Mesendoderm (in vitro differentiated cells): ENCODE results near the gene DIPK1C.

Experiments
- DNase-seq: peaks from one replicate; pipeline ENCODE4 v3.0.0; 2013
- H2AK5ac ChIP-seq: 2 replicates; pipeline ENCODE4 v1.6.1; 2013; ENCODE audit warnings: low read length, inconsistent platforms
- H2BK120ac ChIP-seq: 2 replicates; pipeline ENCODE4 v1.6.1; 2013; ENCODE audit warnings: low read depth, mild to moderate bottlenecking, low read length, moderate library complexity, mixed read lengths
- H2BK15ac ChIP-seq: replicated peaks from 2 replicates; pipeline ENCODE4 v1.6.1; 2013; ENCODE audit warnings: low read depth, mild to moderate bottlenecking, moderate library complexity
- H2BK5ac ChIP-seq: 2 replicates; pipeline ENCODE4 v1.6.1; 2013; ENCODE audit warnings: low read length, inconsistent platforms
- H3K18ac ChIP-seq: 2 replicates; pipeline ENCODE4 v1.6.1; 2013; ENCODE audit warnings: mild to moderate bottlenecking, low read length, mixed read lengths
- H3K23ac ChIP-seq: one replicate; pipeline ENCODE4 v1.6.1; 2013; ENCODE audit warnings: low read length
- H3K27ac ChIP-seq: 2 replicates; pipeline ENCODE4 v1.5.1; 2013; ENCODE audit warnings: low read depth, mild to moderate bottlenecking, inconsistent platforms, low read length, moderate library complexity
- H3K27me3 ChIP-seq: 2 replicates; pipeline ENCODE4 v1.6.1; 2013; ENCODE audit warnings: low read length, control low read depth, mild to moderate bottlenecking, inconsistent platforms; ENCODE audit not compliant: insufficient read depth, poor library complexity
- H3K36me3 ChIP-seq: 2 replicates; pipeline ENCODE4 v1.6.1; 2013; ENCODE audit warnings: low read length, inconsistent platforms; ENCODE audit not compliant: control insufficient read depth, insufficient read depth
- H3K4ac ChIP-seq: one replicate; pipeline ENCODE4 v1.6.1; 2013; ENCODE audit warnings: low read depth, mild to moderate bottlenecking, low read length, moderate library complexity
- H3K4me1 ChIP-seq: 2 replicates; pipeline ENCODE4 v1.6.1; 2013; ENCODE audit warnings: low read depth, low read length, inconsistent platforms; ENCODE audit not compliant: control insufficient read depth
- H3K4me2 ChIP-seq: 2 replicates; pipeline ENCODE4 v1.6.1; 2013; ENCODE audit warnings: low read length
- H3K4me3 ChIP-seq: 2 replicates; pipeline ENCODE4 v1.5.1; 2013; ENCODE audit warnings: mild to moderate bottlenecking, low read length
- H3K56ac ChIP-seq: one replicate; pipeline ENCODE4 v1.6.1; 2013; ENCODE audit warnings: low read length
- H3K79me1 ChIP-seq: 2 replicates; pipeline ENCODE4 v1.6.1; 2013; ENCODE audit warnings: low read length, inconsistent platforms
- H3K79me2 ChIP-seq: 2 replicates; pipeline ENCODE4 v1.6.1; 2013; ENCODE audit warnings: mild to moderate bottlenecking, low read length; ENCODE audit not compliant: control insufficient read depth, insufficient read depth
- H3K9ac ChIP-seq: 2 replicates; pipeline ENCODE4 v1.6.1; 2013; ENCODE audit warnings: low read length, inconsistent platforms
- H4K5ac ChIP-seq: one replicate; pipeline ENCODE4 v1.6.1; 2013; ENCODE audit warnings: low read length
- H4K8ac ChIP-seq: one replicate; pipeline ENCODE4 v1.6.1; 2013; ENCODE audit warnings: low read depth, mild to moderate bottlenecking, control low read depth, low read length, moderate library complexity
- WGBS: extraction: QIAGEN DNeasy Blood & Tissue Kit; methylation state at CpG from one replicate; pipeline ENCODE4 v1.1.7; 2013; ENCODE audit warnings: low lambda C conversion rate, missing lambda C conversion rate; ENCODE audit not compliant: insufficient coverage; ENCODE audit errors: extremely low coverage; 5-methylcytosine and 5-hydroxymethylcytosine counted together

DIPK1C gene

DNA sequence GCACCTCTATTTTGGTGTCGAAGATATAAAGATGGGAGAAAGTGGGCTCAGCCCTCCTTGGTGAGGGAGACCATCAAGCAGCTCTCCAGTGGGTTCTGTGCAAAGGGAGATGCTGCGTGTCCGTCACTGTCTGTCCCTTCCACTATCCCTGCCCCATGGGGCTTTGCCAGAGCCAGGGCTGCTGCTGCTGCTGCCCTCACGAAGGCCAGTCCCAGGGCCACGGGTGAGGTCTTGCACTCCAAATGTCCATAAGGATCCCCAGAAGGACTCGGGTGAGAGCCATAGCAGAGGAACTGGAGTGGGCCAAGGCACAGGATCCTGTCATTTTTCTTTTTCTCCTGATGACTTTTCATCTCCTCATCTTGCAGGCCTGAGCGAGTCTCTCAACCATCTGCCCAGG, 3.7 kb upstream of the DIPK1C start:
- no peaks in the 10 kb centered on the region for H3K79me2 ChIP-seq
- no peak overlapping the region for H2AK5ac ChIP-seq
- H3K56ac ChIP-seq, result no peak overlapping the region
- no peak overlapping the region for H3K4me2 ChIP-seq
- no peaks in the 10 kb centered on the region for H3K79me1 ChIP-seq
- no peak for DNase-seq
- H3K4me1 ChIP-seq, result no peaks in the 10 kb centered on the region
- no peak overlapping the region for H4K8ac ChIP-seq
- H3K36me3 ChIP-seq, result no peaks in the 10 kb centered on the region
- H4K5ac ChIP-seq, result no peak overlapping the region
- H3K27ac ChIP-seq, result no peak overlapping the region
- no peak overlapping the region for H2BK15ac ChIP-seq
- H2BK120ac ChIP-seq, result no peak overlapping the region
- WGBS, result no CpG with 5 or more reads among the region's 7 CpGs
- no peak overlapping the region for H3K4me3 ChIP-seq
- no peak overlapping the region for H3K23ac ChIP-seq
- no peak overlapping the region for H3K4ac ChIP-seq
- H3K18ac ChIP-seq, result no peak overlapping the region
- peaks cover 22% of the 10 kb centered on the region for H3K27me3 ChIP-seq
- no peak overlapping the region for H2BK5ac ChIP-seq
- no peak overlapping the region for H3K9ac ChIP-seq

DNA sequence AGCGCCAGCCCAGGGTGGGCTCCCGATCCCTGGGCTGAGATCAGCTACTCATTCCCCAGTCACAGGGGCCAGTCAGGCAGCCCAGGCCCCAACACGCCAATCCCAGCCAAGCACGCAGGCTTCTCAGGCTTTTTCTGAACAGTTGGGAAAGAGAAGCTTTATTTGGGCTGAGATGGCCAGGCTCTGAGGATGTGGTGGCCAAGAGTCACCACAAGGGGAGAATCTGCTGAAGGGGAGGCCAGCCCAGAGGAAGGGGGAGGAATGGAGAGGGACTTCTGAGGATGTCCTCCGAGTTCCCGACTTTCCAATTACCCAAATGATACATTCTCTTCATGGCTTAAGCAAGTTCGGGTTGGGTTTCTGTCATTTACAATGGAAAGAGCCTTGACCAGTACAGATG, 2.8 kb upstream of the DIPK1C start:
- H3K4me3 ChIP-seq, result no peak overlapping the region
- H3K9ac ChIP-seq, result no peak overlapping the region
- H3K36me3 ChIP-seq, result no peaks in the 10 kb centered on the region
- no peaks in the 10 kb centered on the region for H3K4me1 ChIP-seq
- peaks cover 22% of the 10 kb centered on the region for H3K27me3 ChIP-seq
- H3K4ac ChIP-seq, result no peak overlapping the region
- DNase-seq, result peak; percentile 79
- H3K18ac ChIP-seq, result no peak overlapping the region
- no peak overlapping the region for H3K23ac ChIP-seq
- H2BK120ac ChIP-seq, result no peak overlapping the region
- no peak overlapping the region for H4K5ac ChIP-seq
- no peak overlapping the region for H4K8ac ChIP-seq
- no peak overlapping the region for H3K27ac ChIP-seq
- H3K4me2 ChIP-seq, result no peak overlapping the region
- H2BK5ac ChIP-seq, result no peak overlapping the region
- no peak overlapping the region for H2BK15ac ChIP-seq
- no CpG with 5 or more reads among the region's 7 CpGs for WGBS
- no peaks in the 10 kb centered on the region for H3K79me1 ChIP-seq
- no peaks in the 10 kb centered on the region for H3K79me2 ChIP-seq
- H3K56ac ChIP-seq, result no peak overlapping the region
- H2AK5ac ChIP-seq, result no peak overlapping the region

DNA sequence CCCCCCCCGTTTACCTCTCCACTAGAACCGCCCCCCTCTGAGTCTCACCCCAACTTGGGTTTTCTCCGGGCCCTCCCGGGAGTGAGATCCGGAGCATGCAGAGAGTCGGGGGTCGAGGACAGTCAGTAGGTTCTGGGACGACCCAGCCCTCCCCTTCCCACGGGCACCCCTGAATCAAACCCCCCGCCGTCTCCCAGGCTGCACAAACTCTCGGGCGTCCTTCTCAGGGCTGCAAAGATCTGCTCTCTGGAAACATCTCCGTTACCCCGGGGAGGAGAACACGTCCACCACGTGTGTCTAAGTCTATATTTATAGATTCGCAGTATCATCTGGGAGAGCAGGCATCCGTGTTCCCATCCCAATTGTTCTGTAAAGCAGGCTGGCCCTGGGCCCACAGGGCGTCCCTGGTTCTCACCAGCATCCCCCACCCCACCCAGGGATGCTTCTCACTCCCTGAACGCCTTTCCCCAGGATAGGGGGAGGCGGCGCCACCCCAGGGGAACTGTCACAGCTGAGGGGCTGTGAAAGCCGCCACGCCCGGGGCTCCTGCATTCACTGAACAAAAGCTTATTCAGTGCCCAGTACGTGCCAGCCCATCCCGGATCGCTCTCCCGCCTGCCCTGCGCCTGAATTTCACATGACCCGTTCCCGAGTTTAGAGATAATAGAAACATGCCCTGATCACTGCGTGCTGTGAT, 765 bp upstream of the DIPK1C start:
- Histone ChIP-seq H3K4me3 (no peak overlapping the region), H3K4ac (no peak overlapping the region), H4K8ac (no peak overlapping the region), H4K5ac (no peak overlapping the region), H3K27me3 (peaks cover 22% of the 10 kb centered on the region), H3K79me1 (no peaks in the 10 kb centered on the region), H2BK120ac (no peak overlapping the region), H3K79me2 (no peaks in the 10 kb centered on the region), H2BK15ac (no peak overlapping the region), H3K27ac (no peak overlapping the region), H3K4me2 (no peak overlapping the region), H2BK5ac (no peak overlapping the region), H3K56ac (no peak overlapping the region), H3K23ac (no peak overlapping the region), H3K18ac (no peak overlapping the region), H2AK5ac (no peak overlapping the region), H3K36me3 (no peaks in the 10 kb centered on the region), H3K9ac (no peak overlapping the region), H3K4me1 (no peaks in the 10 kb centered on the region)
- DNase-seq, result no peak
- WGBS, result no CpG with 5 or more reads among the region's 34 CpGs

DNA sequence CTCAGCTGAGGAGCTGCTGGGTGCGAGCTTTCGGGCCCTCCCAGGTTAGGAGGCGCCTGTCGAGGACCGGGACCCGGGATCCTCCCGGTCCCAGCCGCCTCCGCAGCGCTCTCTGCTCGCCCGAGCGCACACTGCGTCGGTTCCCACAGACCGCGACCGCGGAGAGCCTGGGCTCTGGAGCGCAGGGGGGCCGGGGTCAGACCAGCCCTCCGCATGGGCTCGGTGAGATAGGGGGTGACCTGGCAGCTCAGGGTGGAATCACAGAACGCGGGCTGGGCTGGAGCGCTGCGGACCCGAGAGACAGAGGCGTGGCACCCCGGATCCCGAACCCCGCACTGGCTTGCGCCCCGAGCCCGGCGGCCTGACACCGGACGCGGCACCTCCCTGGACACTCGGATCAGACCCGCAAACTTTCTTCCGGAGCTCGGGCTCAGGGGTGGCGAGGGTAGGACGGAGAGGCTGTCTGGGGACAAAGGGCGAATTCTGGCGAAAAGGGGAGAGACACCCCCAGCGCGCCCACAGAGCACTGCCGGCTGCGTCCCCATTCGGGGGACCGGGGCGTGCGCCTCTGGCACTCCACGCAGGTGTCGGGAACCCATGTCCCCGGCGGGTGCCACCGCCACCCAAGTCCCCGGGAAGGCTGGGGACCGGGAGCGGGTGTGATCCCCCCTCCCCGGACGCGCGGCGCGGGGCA, 612 bp downstream of the DIPK1C start:
- Histone ChIP-seq H3K36me3 (no peaks in the 10 kb centered on the region), H3K23ac (no peak overlapping the region), H4K8ac (no peak overlapping the region), H3K4me1 (no peaks in the 10 kb centered on the region), H3K18ac (no peak overlapping the region), H2BK120ac (no peak overlapping the region), H3K79me1 (no peaks in the 10 kb centered on the region), H3K9ac (peak overlapping the region; percentile 41), H3K4me2 (peak overlapping the region; percentile 23), H3K56ac (no peak overlapping the region), H2BK15ac (no peak overlapping the region), H3K27me3 (peaks cover 22% of the 10 kb centered on the region), H3K4ac (no peak overlapping the region), H4K5ac (no peak overlapping the region), H2BK5ac (no peak overlapping the region), H3K4me3 (peak overlapping the region; percentile 17), H3K27ac (no peak overlapping the region), H2AK5ac (no peak overlapping the region), H3K79me2 (no peaks in the 10 kb centered on the region)
- WGBS, result no CpG with 5 or more reads among the region's 69 CpGs
- peak; percentile 17 for DNase-seq

DNA sequence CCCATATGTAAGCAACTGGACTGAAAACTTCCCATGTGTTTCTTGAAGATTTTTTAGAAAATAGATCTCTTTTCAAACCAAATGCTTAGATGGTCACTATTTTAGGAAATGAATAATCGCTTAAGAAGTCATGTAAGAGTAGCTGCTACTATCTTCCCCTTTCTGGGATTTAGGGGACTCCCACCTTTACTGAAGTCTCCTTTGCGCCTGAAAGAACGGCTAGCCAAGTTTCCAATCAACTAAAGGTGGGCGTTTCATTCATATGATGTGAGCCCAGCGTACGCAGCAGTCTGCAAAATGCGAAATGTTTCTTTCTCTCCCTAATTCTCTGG, 1.1 kb downstream of the DIPK1C start:
- no peak for DNase-seq
- H3K79me1 ChIP-seq, result no peaks in the 10 kb centered on the region

More for the DNA sequence above, 1.1 kb downstream of the DIPK1C start:
- no peak overlapping the region for H2AK5ac ChIP-seq
- no peak overlapping the region for H3K27ac ChIP-seq
- no peaks in the 10 kb centered on the region for H3K36me3 ChIP-seq
- no peak overlapping the region for H3K18ac ChIP-seq
- peaks cover 22% of the 10 kb centered on the region for H3K27me3 ChIP-seq
- no peak overlapping the region for H3K56ac ChIP-seq
- peak overlapping the region; percentile 23 for H3K4me2 ChIP-seq
- H2BK120ac ChIP-seq, result no peak overlapping the region
- no peak overlapping the region for H4K5ac ChIP-seq
- no peak overlapping the region for H3K4ac ChIP-seq
- H4K8ac ChIP-seq, result no peak overlapping the region
- H3K79me2 ChIP-seq, result no peaks in the 10 kb centered on the region
- no peaks in the 10 kb centered on the region for H3K4me1 ChIP-seq
- no peak overlapping the region for H2BK15ac ChIP-seq
- no CpG with 5 or more reads among the region's 7 CpGs for WGBS
- no peak overlapping the region for H3K23ac ChIP-seq
- no peak overlapping the region for H3K4me3 ChIP-seq
- no peak overlapping the region for H2BK5ac ChIP-seq
- no peak overlapping the region for H3K9ac ChIP-seq
